ENCODE data around the gene ADD2. TPM values are rescaled to one million over a fixed set of nuclear protein-coding genes. Genes with fewer than 3 reads are reported as not detected.

ADD2 gene
- total RNA-seq, 2 donors from 2014 or later, result 0.41 to 1.6 TPM

DNA sequence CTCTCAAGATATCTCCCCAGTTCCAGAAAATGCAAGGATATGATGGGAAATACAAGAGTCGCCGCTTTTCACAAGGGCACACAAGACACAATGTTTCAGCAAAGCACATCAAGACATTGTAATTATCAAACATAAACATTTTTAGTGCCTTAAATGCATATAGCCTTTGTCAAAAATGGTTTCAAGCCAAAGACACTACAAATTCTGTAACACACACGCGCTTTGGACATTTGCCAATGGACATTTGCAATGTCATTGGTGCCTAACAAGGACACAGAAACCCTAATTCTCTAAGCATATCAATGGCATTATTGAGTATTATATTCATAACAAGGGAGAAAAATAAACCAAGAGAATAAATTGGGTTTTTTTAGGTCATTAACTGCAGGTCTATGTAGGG lies 16.1 kb downstream of the ADD2 start:
- no peaks in the 10 kb centered on the region for H3K4me1 ChIP-seq (ENCODE audit: control insufficient read depth in 1 of 2, low read depth in 2 of 2)
- H3K36me3 ChIP-seq, result no peaks in the 10 kb centered on the region
- no peaks in the 10 kb centered on the region for H3K9me3 ChIP-seq
- no peak overlapping the region for H3K4me3 ChIP-seq
- no peak overlapping the region for H3K27ac ChIP-seq
- ATAC-seq (ENCODE audit: insufficient number of reproducible peaks, low FRiP score, low read depth) (no peak), DNase-seq (ENCODE audit: low spot score) (no peak)
- no peak for TF ChIP-seq CTCF (IDR thresholded peaks at IDR 0.05)
- H3K27me3 ChIP-seq (replicated peaks; ENCODE audit: insufficient read depth), result no peaks in the 10 kb centered on the region

GRCh38 chr2:70750320-70750719 lies 17.7 kb downstream of the ADD2 start:
- Histone ChIP-seq H3K36me3 (no peaks in the 10 kb centered on the region), H3K27ac (no peak overlapping the region), H3K27me3 (replicated peaks; ENCODE audit: insufficient read depth) (no peaks in the 10 kb centered on the region), H3K9me3 (no peaks in the 10 kb centered on the region), H3K4me3 (no peak overlapping the region), H3K4me1 (ENCODE audit: control insufficient read depth in 1 of 2, low read depth in 2 of 2) (no peaks in the 10 kb centered on the region)
- TF ChIP-seq CTCF (IDR thresholded peaks at IDR 0.05), result no peak
- ATAC-seq (ENCODE audit: insufficient number of reproducible peaks, low FRiP score, low read depth) (no peak), DNase-seq (ENCODE audit: low spot score) (no peak)

- no peaks in the 10 kb centered on the region for H3K27me3 ChIP-seq (replicated peaks; ENCODE audit: insufficient read depth)
- ATAC-seq (ENCODE audit: insufficient number of reproducible peaks, low FRiP score, low read depth) (no peak), DNase-seq (ENCODE audit: low spot score) (no peak)
These were observed 19.8 kb downstream of the ADD2 start for GRCh38 chr2:70748002-70748784.

DNA sequence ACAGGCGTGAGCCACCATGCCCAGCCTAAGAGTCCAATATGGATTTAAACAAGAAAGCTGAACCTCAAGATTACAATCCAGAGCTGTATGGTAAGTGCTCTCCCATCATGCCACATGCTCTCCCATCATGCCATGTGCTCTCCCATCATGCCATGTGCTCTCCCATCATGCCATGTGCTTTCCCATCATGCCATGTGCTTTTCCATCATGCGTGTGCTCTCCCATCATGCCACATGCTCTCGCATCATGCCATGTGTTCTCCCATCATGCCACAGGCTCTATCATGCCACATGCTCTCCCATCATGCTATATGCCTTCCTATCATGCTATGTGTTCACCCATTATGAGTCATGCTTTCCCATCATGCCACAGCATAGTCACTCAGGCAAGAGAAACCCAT lies 20.7 kb downstream of the ADD2 start:
- H3K4me3 ChIP-seq, result no peak overlapping the region
- no peaks in the 10 kb centered on the region for H3K27me3 ChIP-seq (replicated peaks; ENCODE audit: insufficient read depth)
- no peak for TF ChIP-seq CTCF (IDR thresholded peaks at IDR 0.05)
- ATAC-seq (ENCODE audit: insufficient number of reproducible peaks, low FRiP score, low read depth) (no peak), DNase-seq (ENCODE audit: low spot score) (no peak)
- no peaks in the 10 kb centered on the region for H3K36me3 ChIP-seq
- H3K9me3 ChIP-seq, result no peaks in the 10 kb centered on the region
- no peak overlapping the region for H3K27ac ChIP-seq
- no peaks in the 10 kb centered on the region for H3K4me1 ChIP-seq (ENCODE audit: control insufficient read depth in 1 of 2, low read depth in 2 of 2)

More at GRCh38 chr2:70748002-70748784, 19.8 kb downstream of the ADD2 start:
- H3K27ac ChIP-seq, result no peak overlapping the region
- no peak for TF ChIP-seq CTCF (IDR thresholded peaks at IDR 0.05)
- H3K36me3 ChIP-seq, result no peaks in the 10 kb centered on the region
- H3K4me1 ChIP-seq (ENCODE audit: control insufficient read depth in 1 of 2, low read depth in 2 of 2), result no peaks in the 10 kb centered on the region
- H3K9me3 ChIP-seq, result no peaks in the 10 kb centered on the region
- no peak overlapping the region for H3K4me3 ChIP-seq

GRCh38 chr2:70746094-70746974 lies 21.7 kb downstream of the ADD2 start:
- no peak for TF ChIP-seq CTCF (IDR thresholded peaks at IDR 0.05)
- Histone ChIP-seq H3K4me1 (ENCODE audit: control insufficient read depth in 1 of 2, low read depth in 2 of 2) (no peaks in the 10 kb centered on the region), H3K27ac (no peak overlapping the region), H3K27me3 (replicated peaks; ENCODE audit: insufficient read depth) (no peaks in the 10 kb centered on the region), H3K4me3 (no peak overlapping the region), H3K36me3 (no peaks in the 10 kb centered on the region), H3K9me3 (no peaks in the 10 kb centered on the region)
- ATAC-seq (ENCODE audit: insufficient number of reproducible peaks, low FRiP score, low read depth) (no peak), DNase-seq (ENCODE audit: low spot score) (no peak)

Measured in thoracic aorta (tissue), 2 donors.